ENCODE measurements around the gene EPB41L2.

DNA sequence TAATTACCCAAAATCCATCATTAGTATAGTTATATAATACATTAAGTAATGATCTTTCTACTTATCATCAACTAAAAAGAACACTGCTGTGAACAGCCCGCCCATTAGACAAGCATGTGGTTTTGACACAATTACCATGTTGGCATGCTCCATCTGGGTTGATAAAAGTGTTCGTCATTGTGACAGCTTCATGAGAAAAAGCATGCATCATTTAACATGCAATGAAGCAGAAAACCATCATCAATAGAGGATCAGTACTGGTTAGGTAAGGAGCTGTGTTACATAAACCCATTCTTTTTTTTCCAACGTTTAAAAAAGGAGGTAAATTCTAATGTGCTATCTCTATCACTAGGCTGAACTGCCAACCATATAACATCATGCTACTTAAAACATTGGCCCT lies 101.9 kb downstream of the EPB41L2 start:
- TF ChIP-seq, protein P1, sequence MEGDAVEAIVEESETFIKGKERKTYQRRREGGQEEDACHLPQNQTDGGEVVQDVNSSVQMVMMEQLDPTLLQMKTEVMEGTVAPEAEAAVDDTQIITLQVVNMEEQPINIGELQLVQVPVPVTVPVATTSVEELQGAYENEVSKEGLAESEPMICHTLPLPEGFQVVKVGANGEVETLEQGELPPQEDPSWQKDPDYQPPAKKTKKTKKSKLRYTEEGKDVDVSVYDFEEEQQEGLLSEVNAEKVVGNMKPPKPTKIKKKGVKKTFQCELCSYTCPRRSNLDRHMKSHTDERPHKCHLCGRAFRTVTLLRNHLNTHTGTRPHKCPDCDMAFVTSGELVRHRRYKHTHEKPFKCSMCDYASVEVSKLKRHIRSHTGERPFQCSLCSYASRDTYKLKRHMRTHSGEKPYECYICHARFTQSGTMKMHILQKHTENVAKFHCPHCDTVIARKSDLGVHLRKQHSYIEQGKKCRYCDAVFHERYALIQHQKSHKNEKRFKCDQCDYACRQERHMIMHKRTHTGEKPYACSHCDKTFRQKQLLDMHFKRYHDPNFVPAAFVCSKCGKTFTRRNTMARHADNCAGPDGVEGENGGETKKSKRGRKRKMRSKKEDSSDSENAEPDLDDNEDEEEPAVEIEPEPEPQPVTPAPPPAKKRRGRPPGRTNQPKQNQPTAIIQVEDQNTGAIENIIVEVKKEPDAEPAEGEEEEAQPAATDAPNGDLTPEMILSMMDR (IDR thresholded peaks at IDR 0.05) = no peak
- TF ChIP-seq POLR2A (IDR thresholded peaks at IDR 0.05) = no peak

Measured in Peyer's patch (tissue), 4 donors.